GM23248 (cell line): Measurements from ENCODE around the gene ACO2.

ENCODE experiments used
- EZH2 ChIP-seq: fragments of 200-600 bp; sonication (generic); IDR thresholded peaks from 2 replicates; pipeline ENCODE4 v1.6.1; 2018; ENCODE audit warnings: antibody characterized with exemption, mild to moderate bottlenecking; ENCODE audit not compliant: insufficient read depth, poor library complexity, severe bottlenecking
- EZH2phosphoT487 ChIP-seq: fragments of 200-600 bp; sonication (generic); IDR thresholded peaks from 2 replicates; pipeline ENCODE4 v1.6.1; 2018; ENCODE audit warnings: antibody characterized with exemption, moderate library complexity, mild to moderate bottlenecking, low read depth; ENCODE audit not compliant: insufficient read depth

DNA sequence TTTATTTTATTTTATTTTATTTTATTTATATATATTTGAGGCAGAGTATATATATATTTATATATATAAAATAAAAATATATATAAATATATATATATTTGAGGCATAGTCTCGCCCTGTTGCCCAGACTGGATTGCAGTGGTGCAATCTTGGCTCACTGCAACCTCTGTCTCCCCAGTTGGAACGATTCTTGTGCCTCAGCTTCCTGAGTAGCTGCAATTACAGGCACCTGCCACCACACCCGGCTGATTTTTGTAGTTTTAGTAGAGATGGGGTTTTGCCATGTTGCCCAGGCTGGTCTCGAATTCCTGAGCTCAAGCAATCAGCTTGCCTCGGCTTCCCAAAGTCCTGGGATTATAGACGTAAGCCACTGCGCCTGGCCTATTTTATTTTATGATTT lies 31.4 kb downstream of the ACO2 start:
- TF ChIP-seq EZH2: no peak
- no peak for TF ChIP-seq EZH2phosphoT487
